Neural cell (in vitro differentiated cells): ENCODE data around the gene DIS3L2. TPM values are rescaled to one million over a fixed set of nuclear protein-coding genes. Genes with fewer than 3 reads are reported as not detected.
"Not testable (repeated sequence)": the region's sequence is repeated elsewhere in the genome, so short reads cannot be mapped to it uniquely, and the experiment has no call there.

Experiments used
- H2AFZ ChIP-seq: fragments of 200-600, 300-800 bp; sonication (generic), shearing (Covaris generic); 2 replicates; pipeline ENCODE4 v1.6.0; 2014; ENCODE audit warnings: low read depth, mild to moderate bottlenecking, antibody characterized with exemption, low read length, moderate library complexity
- H3F3A ChIP-seq: fragments of 200-600 bp; shearing (Covaris generic); 2 replicates; pipeline ENCODE4 v1.6.1; 2016; ENCODE audit warnings: mild to moderate bottlenecking, moderate library complexity, mixed read lengths, antibody characterized with exemption, low read length; ENCODE audit not compliant: insufficient read depth, poor library complexity, severe bottlenecking
- H3K27ac ChIP-seq: fragments of 200-600, 300-800 bp; sonication (generic), shearing (Covaris generic); 2 replicates; pipeline ENCODE4 v1.5.1; 2014; ENCODE audit warnings: mild to moderate bottlenecking, low read length, moderate library complexity
- H3K27me3 ChIP-seq: fragments of 300-800, 200-600 bp; sonication (generic), shearing (Covaris generic); 2 replicates; pipeline ENCODE4 v1.6.0; 2014; ENCODE audit warnings: mild to moderate bottlenecking, low read depth, low read length, moderate library complexity; ENCODE audit not compliant: insufficient read depth
- H3K36me3 ChIP-seq: fragments of 300-800, 200-600 bp; sonication (generic), shearing (Covaris generic); 2 replicates; pipeline ENCODE4 v1.5.1; 2014; ENCODE audit warnings: mild to moderate bottlenecking, antibody characterized with exemption, low read length, moderate library complexity; ENCODE audit not compliant: insufficient read depth
- H3K4me2 ChIP-seq: fragments of 300-800, 200-600 bp; sonication (generic), shearing (Covaris generic); 2 replicates; pipeline ENCODE4 v1.6.0; 2014; ENCODE audit warnings: mild to moderate bottlenecking, low read length
- H3K4me3 ChIP-seq: fragments of 300-800, 200-600 bp; sonication (generic), shearing (Covaris generic); 2 replicates; pipeline ENCODE4 v1.5.1; 2014; ENCODE audit warnings: mild to moderate bottlenecking, low read length, moderate library complexity
- H3K79me2 ChIP-seq: fragments of 200-600 bp; shearing (Covaris generic); replicated peaks from 2 replicates; pipeline ENCODE4 v1.6.0; 2014; ENCODE audit warnings: mild to moderate bottlenecking, low read length, moderate library complexity; ENCODE audit not compliant: insufficient read depth
- H3K9ac ChIP-seq: fragments of 300-800, 200-600 bp; sonication (generic), shearing (Covaris generic); 2 replicates; pipeline ENCODE4 v1.6.1; 2016; ENCODE audit warnings: mild to moderate bottlenecking, low read length, mixed read lengths
- H3K9me2 ChIP-seq: fragments of 200-600 bp; shearing (Covaris generic); 2 replicates; pipeline ENCODE4 v1.6.1; 2016; ENCODE audit warnings: mild to moderate bottlenecking, low read length, mixed read lengths; ENCODE audit not compliant: insufficient read depth
- H3K9me3 ChIP-seq: fragments of 200-600, 300-800 bp; sonication (generic), shearing (Covaris generic); 2 replicates; pipeline ENCODE4 v1.6.1; 2016; ENCODE audit warnings: mild to moderate bottlenecking, mixed run types, low read length, moderate library complexity, mixed read lengths
- H4K20me1 ChIP-seq: fragments of 200-600 bp; shearing (Covaris generic); 2 replicates; pipeline ENCODE4 v1.6.1; 2016; ENCODE audit warnings: mild to moderate bottlenecking, mixed run types; ENCODE audit not compliant: insufficient read depth
- POLR2AphosphoS5 ChIP-seq: IDR thresholded peaks from 2 replicates; pipeline ENCODE4 v1.6.1; 2012
- RAD21 ChIP-seq: fragments of 450-650 bp; conservative IDR thresholded peaks from 2 replicates; pipeline ENCODE4 v1.6.1; 2014; ENCODE audit warnings: antibody characterized with exemption, mild to moderate bottlenecking, moderate library complexity
- SMC3 ChIP-seq: fragments of 450-650 bp; conservative IDR thresholded peaks from 2 replicates; pipeline ENCODE4 v1.6.1; 2014; ENCODE audit warnings: antibody characterized with exemption, mild to moderate bottlenecking, moderate library complexity; ENCODE audit not compliant: poor library complexity
- TAF1 ChIP-seq: IDR thresholded peaks from 2 replicates; pipeline ENCODE4 v1.6.1; 2012; ENCODE audit warnings: low read depth
- polyA plus RNA-seq: library from polyadenylated mRNA; depleted of rRNA; stranded (reverse); fragments of >200 nt; gene quantifications from 2 replicates; pipeline ENCODE4 v1.2.3, GENCODE V29; 2014
- TF ChIP-seq, protein P1 (sequence below): IDR thresholded peaks from 2 replicates; pipeline ENCODE4 v1.6.1; 2012; ENCODE audit warnings: borderline replicate concordance
- TF ChIP-seq, protein P2 (sequence below): fragments of 450-650 bp; IDR thresholded peaks from 2 replicates; pipeline ENCODE4 v1.5.1; 2014; ENCODE audit warnings: antibody characterized with exemption, mild to moderate bottlenecking, moderate library complexity; ENCODE audit not compliant: poor library complexity, severe bottlenecking

Gene DIS3L2
- polyA plus RNA-seq, 1 donor from 2014 or later, result 20.0 TPM

DNA sequence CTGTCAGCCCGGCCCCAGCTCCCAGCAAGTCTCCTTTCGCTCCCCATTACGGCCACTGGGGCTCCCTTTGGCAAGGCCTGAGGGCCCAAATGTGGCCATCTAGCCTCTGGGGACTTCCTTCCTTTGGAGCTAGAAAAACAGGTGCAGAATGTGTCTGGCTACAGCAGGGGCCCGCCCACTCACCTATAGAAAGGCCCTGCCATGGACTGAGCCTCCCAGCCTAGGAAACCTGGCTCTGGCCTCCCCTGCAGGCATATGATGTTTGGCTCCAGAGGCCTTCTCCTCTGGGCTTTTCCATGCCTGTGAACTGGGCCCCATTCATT, 361.8 kb downstream of the DIS3L2 start:
- H3K9me2 ChIP-seq, result no peaks in the 10 kb centered on the region
- H4K20me1 ChIP-seq, result no peaks in the 10 kb centered on the region
- no peak overlapping the region for H3K4me2 ChIP-seq
- H3K4me3 ChIP-seq, result no peak overlapping the region
- no peak for TF ChIP-seq POLR2AphosphoS5
- no peak for TF ChIP-seq TAF1
- no peaks in the 10 kb centered on the region for H3K79me2 ChIP-seq
- H3K9ac ChIP-seq, result no peak overlapping the region
- no peaks in the 10 kb centered on the region for H3F3A ChIP-seq
- no peak overlapping the region for H3K27ac ChIP-seq
- no peaks in the 10 kb centered on the region for H3K36me3 ChIP-seq
- H3K9me3 ChIP-seq, result no peaks in the 10 kb centered on the region
- no peak overlapping the region for H2AFZ ChIP-seq
- no peaks in the 10 kb centered on the region for H3K27me3 ChIP-seq

DNA sequence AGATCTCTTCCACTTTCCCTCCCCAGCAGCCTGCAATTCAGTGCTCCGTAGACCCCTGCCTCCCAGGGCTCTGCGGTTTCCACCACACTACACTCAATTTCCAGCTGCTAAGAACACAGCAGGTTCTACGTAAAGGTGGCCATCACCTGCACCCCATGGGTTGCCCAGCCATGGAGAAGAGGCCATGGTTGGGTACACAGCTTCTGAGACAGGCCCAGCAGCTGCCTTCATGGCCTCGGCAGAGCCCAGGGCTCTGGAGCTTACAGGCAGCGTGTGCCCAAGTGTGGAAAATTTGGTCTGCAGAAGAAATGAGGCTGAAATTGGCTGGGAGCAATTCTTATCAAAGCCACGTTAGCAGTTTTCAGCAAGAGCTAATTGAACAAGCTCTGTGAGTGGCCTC, 362.5 kb downstream of the DIS3L2 start:
- not testable (repeated sequence) for H3K27me3 ChIP-seq, H3K9me3 ChIP-seq, H3F3A ChIP-seq, H3K9ac ChIP-seq, H3K9me2 ChIP-seq, H3K79me2 ChIP-seq, H3K27ac ChIP-seq, H2AFZ ChIP-seq, H3K4me2 ChIP-seq, H3K36me3 ChIP-seq, H4K20me1 ChIP-seq, H3K4me3 ChIP-seq

DNA sequence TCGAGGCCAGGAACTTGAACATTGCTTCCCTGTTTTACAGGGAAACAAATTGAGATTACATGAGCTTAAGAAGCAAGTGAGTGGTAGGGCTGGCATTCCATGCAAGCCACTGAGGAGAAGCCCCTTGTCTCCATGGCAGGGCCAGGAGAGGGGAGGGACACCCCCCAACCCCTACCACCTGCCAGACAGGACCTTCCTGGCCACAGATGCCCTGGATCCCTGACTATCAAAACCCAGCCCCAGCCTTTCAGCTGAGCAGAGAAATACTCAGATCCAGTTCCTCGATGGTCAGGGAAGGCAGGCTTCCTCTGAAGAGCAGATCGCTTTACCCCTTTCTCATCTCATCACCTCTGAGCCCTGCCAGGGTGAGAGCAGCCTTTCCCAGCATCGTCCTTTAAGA, 363.3 kb downstream of the DIS3L2 start:
- Histone ChIP-seq H3K9me2 (no peaks in the 10 kb centered on the region), H3F3A (no peaks in the 10 kb centered on the region), H3K4me3 (no peak overlapping the region), H3K36me3 (no peaks in the 10 kb centered on the region), H3K9ac (no peak overlapping the region), H3K27ac (no peak overlapping the region), H3K9me3 (no peaks in the 10 kb centered on the region), H2AFZ (no peak overlapping the region), H3K4me2 (no peak overlapping the region), H3K79me2 (no peaks in the 10 kb centered on the region), H4K20me1 (no peaks in the 10 kb centered on the region), H3K27me3 (no peaks in the 10 kb centered on the region)
- TF ChIP-seq, protein P1, sequence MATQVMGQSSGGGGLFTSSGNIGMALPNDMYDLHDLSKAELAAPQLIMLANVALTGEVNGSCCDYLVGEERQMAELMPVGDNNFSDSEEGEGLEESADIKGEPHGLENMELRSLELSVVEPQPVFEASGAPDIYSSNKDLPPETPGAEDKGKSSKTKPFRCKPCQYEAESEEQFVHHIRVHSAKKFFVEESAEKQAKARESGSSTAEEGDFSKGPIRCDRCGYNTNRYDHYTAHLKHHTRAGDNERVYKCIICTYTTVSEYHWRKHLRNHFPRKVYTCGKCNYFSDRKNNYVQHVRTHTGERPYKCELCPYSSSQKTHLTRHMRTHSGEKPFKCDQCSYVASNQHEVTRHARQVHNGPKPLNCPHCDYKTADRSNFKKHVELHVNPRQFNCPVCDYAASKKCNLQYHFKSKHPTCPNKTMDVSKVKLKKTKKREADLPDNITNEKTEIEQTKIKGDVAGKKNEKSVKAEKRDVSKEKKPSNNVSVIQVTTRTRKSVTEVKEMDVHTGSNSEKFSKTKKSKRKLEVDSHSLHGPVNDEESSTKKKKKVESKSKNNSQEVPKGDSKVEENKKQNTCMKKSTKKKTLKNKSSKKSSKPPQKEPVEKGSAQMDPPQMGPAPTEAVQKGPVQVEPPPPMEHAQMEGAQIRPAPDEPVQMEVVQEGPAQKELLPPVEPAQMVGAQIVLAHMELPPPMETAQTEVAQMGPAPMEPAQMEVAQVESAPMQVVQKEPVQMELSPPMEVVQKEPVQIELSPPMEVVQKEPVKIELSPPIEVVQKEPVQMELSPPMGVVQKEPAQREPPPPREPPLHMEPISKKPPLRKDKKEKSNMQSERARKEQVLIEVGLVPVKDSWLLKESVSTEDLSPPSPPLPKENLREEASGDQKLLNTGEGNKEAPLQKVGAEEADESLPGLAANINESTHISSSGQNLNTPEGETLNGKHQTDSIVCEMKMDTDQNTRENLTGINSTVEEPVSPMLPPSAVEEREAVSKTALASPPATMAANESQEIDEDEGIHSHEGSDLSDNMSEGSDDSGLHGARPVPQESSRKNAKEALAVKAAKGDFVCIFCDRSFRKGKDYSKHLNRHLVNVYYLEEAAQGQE, result no peak

DNA sequence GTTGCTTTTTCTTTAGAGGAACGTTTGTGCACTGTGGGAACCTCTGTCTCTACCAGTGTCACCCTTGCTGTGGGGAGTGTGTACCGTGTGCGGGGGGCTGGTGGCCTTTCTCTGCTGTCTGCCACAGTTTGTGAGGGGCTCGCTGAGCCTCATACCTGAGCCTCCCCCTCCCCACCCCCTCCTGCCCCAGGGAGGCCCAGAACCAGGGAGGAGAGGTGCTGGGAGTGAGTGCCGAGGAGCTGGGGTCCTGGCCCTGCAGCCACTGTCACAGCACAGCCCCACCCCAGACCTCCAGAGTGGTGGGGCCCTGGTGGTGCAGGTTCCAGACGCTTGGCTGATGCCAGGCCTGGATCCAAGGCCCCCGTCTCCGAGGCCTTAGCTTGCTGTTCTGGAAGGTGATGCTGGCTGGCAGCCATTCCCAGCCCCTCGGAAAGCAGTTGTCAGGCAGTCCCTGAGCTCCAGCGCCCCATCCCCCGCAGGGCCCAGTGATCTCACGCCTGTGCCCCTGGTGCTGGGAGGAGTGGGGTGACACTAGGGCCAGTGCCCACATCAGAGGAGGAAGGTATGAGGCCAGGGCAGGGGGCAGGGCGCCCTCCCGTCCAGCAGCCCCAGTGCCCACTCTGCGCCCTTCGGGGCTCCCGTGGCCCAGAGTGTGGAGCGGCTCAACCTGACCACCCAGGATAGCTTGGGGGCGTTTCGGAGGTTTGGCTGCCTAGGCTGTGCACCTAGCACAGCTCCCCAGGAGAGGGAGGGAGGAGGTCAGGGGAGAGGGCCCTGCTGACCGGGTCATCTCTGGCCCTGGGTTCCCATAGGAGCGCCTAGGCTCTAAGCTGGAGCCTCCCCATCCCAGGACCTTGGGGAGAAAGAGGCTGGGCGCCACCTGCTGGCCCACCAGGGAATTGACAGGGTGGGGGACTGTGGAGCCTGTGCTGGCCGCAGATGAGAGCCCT, 364.1 kb downstream of the DIS3L2 start:
- Histone ChIP-seq H3K9me2 (no peaks in the 10 kb centered on the region), H3K4me3 (no peak overlapping the region), H2AFZ (no peak overlapping the region), H3K9ac (no peak overlapping the region), H3K4me2 (no peak overlapping the region), H3F3A (no peaks in the 10 kb centered on the region), H3K79me2 (no peaks in the 10 kb centered on the region), H3K27me3 (no peaks in the 10 kb centered on the region), H4K20me1 (no peaks in the 10 kb centered on the region), H3K9me3 (no peaks in the 10 kb centered on the region), H3K36me3 (no peaks in the 10 kb centered on the region), H3K27ac (no peak overlapping the region)
- TF ChIP-seq SMC3 (peak; percentile 70), POLR2AphosphoS5 (no peak), RAD21 (peak; percentile 60)
- TF ChIP-seq, protein P2, sequence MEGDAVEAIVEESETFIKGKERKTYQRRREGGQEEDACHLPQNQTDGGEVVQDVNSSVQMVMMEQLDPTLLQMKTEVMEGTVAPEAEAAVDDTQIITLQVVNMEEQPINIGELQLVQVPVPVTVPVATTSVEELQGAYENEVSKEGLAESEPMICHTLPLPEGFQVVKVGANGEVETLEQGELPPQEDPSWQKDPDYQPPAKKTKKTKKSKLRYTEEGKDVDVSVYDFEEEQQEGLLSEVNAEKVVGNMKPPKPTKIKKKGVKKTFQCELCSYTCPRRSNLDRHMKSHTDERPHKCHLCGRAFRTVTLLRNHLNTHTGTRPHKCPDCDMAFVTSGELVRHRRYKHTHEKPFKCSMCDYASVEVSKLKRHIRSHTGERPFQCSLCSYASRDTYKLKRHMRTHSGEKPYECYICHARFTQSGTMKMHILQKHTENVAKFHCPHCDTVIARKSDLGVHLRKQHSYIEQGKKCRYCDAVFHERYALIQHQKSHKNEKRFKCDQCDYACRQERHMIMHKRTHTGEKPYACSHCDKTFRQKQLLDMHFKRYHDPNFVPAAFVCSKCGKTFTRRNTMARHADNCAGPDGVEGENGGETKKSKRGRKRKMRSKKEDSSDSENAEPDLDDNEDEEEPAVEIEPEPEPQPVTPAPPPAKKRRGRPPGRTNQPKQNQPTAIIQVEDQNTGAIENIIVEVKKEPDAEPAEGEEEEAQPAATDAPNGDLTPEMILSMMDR, result peak; percentile 66
- TF ChIP-seq, protein P1, result no peak
